Astrocyte (in vitro differentiated cells and primary cell): ENCODE data around the gene WARS2. TPM values are rescaled to one million over a fixed set of nuclear protein-coding genes. Genes with fewer than 3 reads are reported as not detected.

ENCODE experiments used
- DNase-seq: peaks from one replicate; pipeline ENCODE4 v3.0.0-alpha.2; 2010; ENCODE audit warnings: low read depth
- FAIRE-seq: peaks from 2 replicates; lab custom pipeline; 2011; peaks lifted over from hg19 to GRCh38; lab: Jason Lieb, UNC
- H2AFZ ChIP-seq: 2 replicates; pipeline ENCODE4 v1.6.0; 2012; ENCODE audit warnings: low read depth, low read length, inconsistent platforms
- H3K27ac ChIP-seq: 2 replicates; pipeline ENCODE4 v1.5.1; 2011; ENCODE audit warnings: low read depth, low read length, inconsistent platforms
- H3K27me3 ChIP-seq: 2 replicates; pipeline ENCODE4 v1.6.0; 2011; ENCODE audit warnings: low read length, inconsistent platforms; ENCODE audit not compliant: insufficient read depth
- H3K36me3 ChIP-seq: 2 replicates; pipeline ENCODE4 v1.5.1; 2011; ENCODE audit warnings: low read length, inconsistent platforms; ENCODE audit not compliant: insufficient read depth
- H3K4me1 ChIP-seq: 2 replicates; pipeline ENCODE4 v1.5.1; 2011; ENCODE audit warnings: low read length, inconsistent platforms; ENCODE audit not compliant: insufficient read depth
- H3K4me2 ChIP-seq: 2 replicates; pipeline ENCODE4 v1.6.0; 2012; ENCODE audit warnings: low read length, inconsistent platforms
- H3K4me3 ChIP-seq: 2 replicates; pipeline ENCODE4 v1.5.1; 2011; ENCODE audit warnings: low read depth, mild to moderate bottlenecking, low read length, inconsistent platforms; ENCODE audit not compliant: insufficient read depth
- H3K79me2 ChIP-seq: 2 replicates; pipeline ENCODE4 v1.6.0; 2012; ENCODE audit warnings: mild to moderate bottlenecking, low read length, inconsistent platforms; ENCODE audit not compliant: insufficient read depth
- H3K9ac ChIP-seq: 2 replicates; pipeline ENCODE4 v1.6.0; 2012; ENCODE audit warnings: mild to moderate bottlenecking, low read length, inconsistent platforms
- H3K9me3 ChIP-seq: 2 replicates; pipeline ENCODE4 v1.5.1; 2012; ENCODE audit warnings: low read depth, mild to moderate bottlenecking, low read length, inconsistent platforms; ENCODE audit not compliant: insufficient read depth
- H4K20me1 ChIP-seq: 2 replicates; pipeline ENCODE4 v1.6.0; 2012; ENCODE audit warnings: low read length, inconsistent platforms; ENCODE audit not compliant: insufficient read depth
- H3K27ac Mint-ChIP-seq: one replicate; pipeline ENCODE4 v1.8.0; 2021; ENCODE audit warnings: mild to moderate bottlenecking, mixed read lengths; ENCODE audit not compliant: unreplicated experiment
- H3K27me3 Mint-ChIP-seq: one replicate; pipeline ENCODE4 v1.8.0; 2021; ENCODE audit warnings: low read depth, mixed read lengths; ENCODE audit not compliant: unreplicated experiment
- H3K36me3 Mint-ChIP-seq: one replicate; pipeline ENCODE4 v1.8.0; 2021; ENCODE audit warnings: low read depth, mixed read lengths; ENCODE audit not compliant: unreplicated experiment
- H3K4me1 Mint-ChIP-seq: one replicate; pipeline ENCODE4 v1.8.0; 2021; ENCODE audit warnings: low read depth, mixed read lengths; ENCODE audit not compliant: unreplicated experiment
- H3K4me3 Mint-ChIP-seq: one replicate; pipeline ENCODE4 v1.8.0; 2021; ENCODE audit warnings: mild to moderate bottlenecking, moderate library complexity, mixed read lengths; ENCODE audit not compliant: unreplicated experiment
- H3K9me3 Mint-ChIP-seq: one replicate; pipeline ENCODE4 v1.8.0; 2021; ENCODE audit warnings: mild to moderate bottlenecking, mixed read lengths; ENCODE audit not compliant: unreplicated experiment
- CTCF ChIP-seq: IDR thresholded peaks from 2 replicates; pipeline ENCODE4 v1.5.1; 2011; ENCODE audit warnings: low read depth, mild to moderate bottlenecking, inconsistent platforms, low read length, moderate library complexity; ENCODE audit not compliant: insufficient read depth
- EZH2 ChIP-seq: IDR thresholded peaks from 2 replicates; pipeline ENCODE4 v1.6.1; 2012; ENCODE audit warnings: mild to moderate bottlenecking, low read length, inconsistent platforms; ENCODE audit not compliant: insufficient read depth
- total RNA-seq: library from RNA; stranded (reverse); gene quantifications from 2 replicates; pipeline ENCODE4 v1.2.1, GENCODE V29; 2021

WARS2 gene
- total RNA-seq, 1 donor from 2014 or later: 10.5 TPM

GRCh38 chr1:119150150-119150549 is 9.7 kb upstream of the WARS2 start:
- Histone ChIP-seq H3K4me1 (no peaks in the 10 kb centered on the region), H3K9me3 (no peaks in the 10 kb centered on the region), H2AFZ (no peak overlapping the region), H3K27me3 (no peaks in the 10 kb centered on the region), H3K9ac (no peak overlapping the region), H3K79me2 (no peaks in the 10 kb centered on the region), H3K36me3 (no peaks in the 10 kb centered on the region), H3K27ac (no peak overlapping the region), H4K20me1 (no peaks in the 10 kb centered on the region), H3K4me3 (no peak overlapping the region), H3K4me2 (no peak overlapping the region)
- Mint-ChIP-seq H3K36me3 (peaks cover 10% of the 10 kb centered on the region), H3K4me3 (no peak overlapping the region), H3K4me1 (no peaks in the 10 kb centered on the region), H3K9me3 (peaks cover 5% of the 10 kb centered on the region), H3K27ac (no peak overlapping the region), H3K27me3 (no peaks in the 10 kb centered on the region)
- FAIRE-seq (no peak), DNase-seq (no peak)
- TF ChIP-seq CTCF (no peak), EZH2 (no peak)

- no peak for TF ChIP-seq CTCF
- no peak for TF ChIP-seq EZH2
- no peaks in the 10 kb centered on the region for H3K9me3 ChIP-seq
- no peaks in the 10 kb centered on the region for H3K27me3 ChIP-seq
- FAIRE-seq (no peak), DNase-seq (no peak)
- Mint-ChIP-seq H3K9me3 (peaks cover 2% of the 10 kb centered on the region), H3K27me3 (no peaks in the 10 kb centered on the region), H3K4me1 (peaks cover under 1% of the 10 kb centered on the region), H3K27ac (no peak overlapping the region), H3K4me3 (no peak overlapping the region), H3K36me3 (peaks cover 9% of the 10 kb centered on the region)
- H3K4me3 ChIP-seq: no peak overlapping the region
- no peak overlapping the region for H3K9ac ChIP-seq
- H2AFZ ChIP-seq: no peak overlapping the region
- no peaks in the 10 kb centered on the region for H3K4me1 ChIP-seq
- H3K4me2 ChIP-seq: no peak overlapping the region
- H3K36me3 ChIP-seq: no peaks in the 10 kb centered on the region
- H3K27ac ChIP-seq: no peak overlapping the region
- no peaks in the 10 kb centered on the region for H4K20me1 ChIP-seq
- H3K79me2 ChIP-seq: no peaks in the 10 kb centered on the region
These were observed 7.2 kb upstream of the WARS2 start for GRCh38 chr1:119147661-119148090.

- H3K9me3 ChIP-seq: no peaks in the 10 kb centered on the region
- no peak overlapping the region for H3K4me3 ChIP-seq
- no peak overlapping the region for H2AFZ ChIP-seq
- no peak overlapping the region for H3K27ac Mint-ChIP-seq
- H3K9me3 Mint-ChIP-seq: peaks cover 2% of the 10 kb centered on the region
- no peak overlapping the region for H3K27ac ChIP-seq
- H3K4me2 ChIP-seq: no peak overlapping the region
- H4K20me1 ChIP-seq: no peaks in the 10 kb centered on the region
- no peak for FAIRE-seq
- TF ChIP-seq EZH2 (no peak), CTCF (no peak)
- H3K36me3 Mint-ChIP-seq: peaks cover 9% of the 10 kb centered on the region
- peaks cover 2% of the 10 kb centered on the region for H3K4me1 Mint-ChIP-seq
- H3K4me3 Mint-ChIP-seq: no peak overlapping the region
- no peaks in the 10 kb centered on the region for H3K4me1 ChIP-seq
- DNase-seq: no peak
- H3K36me3 ChIP-seq: no peaks in the 10 kb centered on the region
- no peaks in the 10 kb centered on the region for H3K27me3 Mint-ChIP-seq
- no peaks in the 10 kb centered on the region for H3K79me2 ChIP-seq
- H3K27me3 ChIP-seq: no peaks in the 10 kb centered on the region
- no peak overlapping the region for H3K9ac ChIP-seq
These were observed 6.0 kb upstream of the WARS2 start for GRCh38 chr1:119146466-119146865.
